ENCODE results near the gene GUCY2F. TPM values are rescaled to one million over a fixed set of nuclear protein-coding genes. Genes with fewer than 3 reads are reported as not detected.

The GUCY2F gene
- total RNA-seq, 1 experiment from 2014 or later, result 0.09 TPM

DNA sequence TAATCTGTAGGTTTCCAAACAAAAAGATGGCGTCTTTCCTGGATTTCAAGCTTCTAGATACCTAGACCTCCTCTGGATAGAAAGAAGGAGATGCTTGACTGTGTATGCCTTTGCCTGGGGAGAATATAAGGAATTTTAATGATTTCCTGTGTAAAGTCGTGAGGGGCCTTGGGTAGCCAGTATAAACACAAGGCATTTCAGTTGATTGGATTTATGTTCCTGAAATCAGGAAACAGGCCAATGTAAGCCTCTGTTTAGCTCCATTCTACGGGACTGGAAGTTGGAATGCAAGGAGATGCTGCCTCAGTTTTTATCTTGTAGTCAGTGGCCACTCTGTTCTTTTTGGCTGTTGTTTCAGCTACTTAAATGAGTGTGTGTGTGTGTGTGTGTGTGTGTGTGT, 137.2 kb downstream of the GUCY2F start (continued):
- no peak for TF ChIP-seq GABPB1 (CRISPR knock-in tag; IDR thresholded peaks at IDR 0.05)
- TF ChIP-seq OVOL2 (CRISPR knock-in tag; IDR thresholded peaks at IDR 0.05; ENCODE audit: borderline replicate concordance), result no peak
- no peak for TF ChIP-seq SMAD3 (CRISPR knock-in tag; IDR thresholded peaks at IDR 0.05; ENCODE audit: borderline replicate concordance)
- TF ChIP-seq, protein P1, sequence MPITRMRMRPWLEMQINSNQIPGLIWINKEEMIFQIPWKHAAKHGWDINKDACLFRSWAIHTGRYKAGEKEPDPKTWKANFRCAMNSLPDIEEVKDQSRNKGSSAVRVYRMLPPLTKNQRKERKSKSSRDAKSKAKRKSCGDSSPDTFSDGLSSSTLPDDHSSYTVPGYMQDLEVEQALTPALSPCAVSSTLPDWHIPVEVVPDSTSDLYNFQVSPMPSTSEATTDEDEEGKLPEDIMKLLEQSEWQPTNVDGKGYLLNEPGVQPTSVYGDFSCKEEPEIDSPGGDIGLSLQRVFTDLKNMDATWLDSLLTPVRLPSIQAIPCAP (CRISPR knock-in tag; IDR thresholded peaks at IDR 0.05), result no peak
- TF ChIP-seq MXD4 (CRISPR knock-in tag; IDR thresholded peaks at IDR 0.05; ENCODE audit: borderline replicate concordance), result no peak
- TF ChIP-seq, protein P2, sequence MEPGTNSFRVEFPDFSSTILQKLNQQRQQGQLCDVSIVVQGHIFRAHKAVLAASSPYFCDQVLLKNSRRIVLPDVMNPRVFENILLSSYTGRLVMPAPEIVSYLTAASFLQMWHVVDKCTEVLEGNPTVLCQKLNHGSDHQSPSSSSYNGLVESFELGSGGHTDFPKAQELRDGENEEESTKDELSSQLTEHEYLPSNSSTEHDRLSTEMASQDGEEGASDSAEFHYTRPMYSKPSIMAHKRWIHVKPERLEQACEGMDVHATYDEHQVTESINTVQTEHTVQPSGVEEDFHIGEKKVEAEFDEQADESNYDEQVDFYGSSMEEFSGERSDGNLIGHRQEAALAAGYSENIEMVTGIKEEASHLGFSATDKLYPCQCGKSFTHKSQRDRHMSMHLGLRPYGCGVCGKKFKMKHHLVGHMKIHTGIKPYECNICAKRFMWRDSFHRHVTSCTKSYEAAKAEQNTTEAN (CRISPR knock-in tag; IDR thresholded peaks at IDR 0.05), result no peak

DNA sequence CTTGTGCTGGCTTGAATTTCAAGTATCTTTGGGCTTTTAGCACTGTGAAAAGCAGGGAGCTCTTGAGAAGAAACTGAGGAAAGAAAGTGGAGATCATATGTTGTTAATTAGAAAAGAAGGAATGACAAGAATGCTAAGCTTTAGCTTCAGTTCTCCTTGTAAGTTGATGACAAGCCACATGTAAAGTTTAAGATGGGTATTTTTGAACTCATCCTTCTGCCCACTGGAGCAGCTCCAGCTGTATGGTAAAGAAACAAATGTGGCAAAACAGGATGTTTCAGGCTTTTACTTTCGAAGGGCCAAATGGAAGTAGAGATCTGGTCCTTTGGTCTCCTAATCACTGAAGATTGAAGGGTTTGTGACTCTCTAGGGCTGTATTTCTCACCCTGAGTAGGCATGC, 137.8 kb downstream of the GUCY2F start:
- ChIA-PET POLR2A (no interaction called here), CTCF (no interaction called here)
- Mint-ChIP-seq H3K36me3 (no peaks in the 10 kb centered on the region), H3K9me3 (peaks cover 11% of the 10 kb centered on the region), H3K4me1 (peaks cover 5% of the 10 kb centered on the region), H3K27me3 (ENCODE audit: low read depth) (no peaks in the 10 kb centered on the region), H3K27ac (no peak overlapping the region), H3K4me3 (no peak overlapping the region)
- DNase-seq (ENCODE audit: low spot score) (no peak), ATAC-seq (no peak)
- TF ChIP-seq, protein P3, sequence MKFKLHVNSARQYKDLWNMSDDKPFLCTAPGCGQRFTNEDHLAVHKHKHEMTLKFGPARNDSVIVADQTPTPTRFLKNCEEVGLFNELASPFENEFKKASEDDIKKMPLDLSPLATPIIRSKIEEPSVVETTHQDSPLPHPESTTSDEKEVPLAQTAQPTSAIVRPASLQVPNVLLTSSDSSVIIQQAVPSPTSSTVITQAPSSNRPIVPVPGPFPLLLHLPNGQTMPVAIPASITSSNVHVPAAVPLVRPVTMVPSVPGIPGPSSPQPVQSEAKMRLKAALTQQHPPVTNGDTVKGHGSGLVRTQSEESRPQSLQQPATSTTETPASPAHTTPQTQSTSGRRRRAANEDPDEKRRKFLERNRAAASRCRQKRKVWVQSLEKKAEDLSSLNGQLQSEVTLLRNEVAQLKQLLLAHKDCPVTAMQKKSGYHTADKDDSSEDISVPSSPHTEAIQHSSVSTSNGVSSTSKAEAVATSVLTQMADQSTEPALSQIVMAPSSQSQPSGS (CRISPR knock-in tag; IDR thresholded peaks at IDR 0.05; ENCODE audit: borderline replicate concordance, low read depth), result no peak
- TF ChIP-seq FOXP1 (CRISPR knock-in tag; IDR thresholded peaks at IDR 0.05; ENCODE audit: borderline replicate concordance), result no peak
- TF ChIP-seq, protein P4, sequence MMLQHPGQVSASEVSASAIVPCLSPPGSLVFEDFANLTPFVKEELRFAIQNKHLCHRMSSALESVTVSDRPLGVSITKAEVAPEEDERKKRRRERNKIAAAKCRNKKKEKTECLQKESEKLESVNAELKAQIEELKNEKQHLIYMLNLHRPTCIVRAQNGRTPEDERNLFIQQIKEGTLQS (CRISPR knock-in tag; conservative IDR thresholded peaks at IDR 0.05), result no peak
- no peak for TF ChIP-seq FOXJ3 (CRISPR knock-in tag; IDR thresholded peaks at IDR 0.05; ENCODE audit: borderline replicate concordance)
- no peak for TF ChIP-seq JUN (CRISPR knock-in tag; IDR thresholded peaks at IDR 0.05)
- no peak for TF ChIP-seq ZNF396 (CRISPR knock-in tag; IDR thresholded peaks at IDR 0.05; ENCODE audit: borderline replicate concordance)
- no peak for TF ChIP-seq ZNF121 (CRISPR knock-in tag; IDR thresholded peaks at IDR 0.05)
- TF ChIP-seq ELF4 (CRISPR knock-in tag; IDR thresholded peaks at IDR 0.05; ENCODE audit: low read depth), result no peak
- TF ChIP-seq ZNF219 (CRISPR knock-in tag; IDR thresholded peaks at IDR 0.05; ENCODE audit: borderline replicate concordance), result no peak
- TF ChIP-seq, protein P5, sequence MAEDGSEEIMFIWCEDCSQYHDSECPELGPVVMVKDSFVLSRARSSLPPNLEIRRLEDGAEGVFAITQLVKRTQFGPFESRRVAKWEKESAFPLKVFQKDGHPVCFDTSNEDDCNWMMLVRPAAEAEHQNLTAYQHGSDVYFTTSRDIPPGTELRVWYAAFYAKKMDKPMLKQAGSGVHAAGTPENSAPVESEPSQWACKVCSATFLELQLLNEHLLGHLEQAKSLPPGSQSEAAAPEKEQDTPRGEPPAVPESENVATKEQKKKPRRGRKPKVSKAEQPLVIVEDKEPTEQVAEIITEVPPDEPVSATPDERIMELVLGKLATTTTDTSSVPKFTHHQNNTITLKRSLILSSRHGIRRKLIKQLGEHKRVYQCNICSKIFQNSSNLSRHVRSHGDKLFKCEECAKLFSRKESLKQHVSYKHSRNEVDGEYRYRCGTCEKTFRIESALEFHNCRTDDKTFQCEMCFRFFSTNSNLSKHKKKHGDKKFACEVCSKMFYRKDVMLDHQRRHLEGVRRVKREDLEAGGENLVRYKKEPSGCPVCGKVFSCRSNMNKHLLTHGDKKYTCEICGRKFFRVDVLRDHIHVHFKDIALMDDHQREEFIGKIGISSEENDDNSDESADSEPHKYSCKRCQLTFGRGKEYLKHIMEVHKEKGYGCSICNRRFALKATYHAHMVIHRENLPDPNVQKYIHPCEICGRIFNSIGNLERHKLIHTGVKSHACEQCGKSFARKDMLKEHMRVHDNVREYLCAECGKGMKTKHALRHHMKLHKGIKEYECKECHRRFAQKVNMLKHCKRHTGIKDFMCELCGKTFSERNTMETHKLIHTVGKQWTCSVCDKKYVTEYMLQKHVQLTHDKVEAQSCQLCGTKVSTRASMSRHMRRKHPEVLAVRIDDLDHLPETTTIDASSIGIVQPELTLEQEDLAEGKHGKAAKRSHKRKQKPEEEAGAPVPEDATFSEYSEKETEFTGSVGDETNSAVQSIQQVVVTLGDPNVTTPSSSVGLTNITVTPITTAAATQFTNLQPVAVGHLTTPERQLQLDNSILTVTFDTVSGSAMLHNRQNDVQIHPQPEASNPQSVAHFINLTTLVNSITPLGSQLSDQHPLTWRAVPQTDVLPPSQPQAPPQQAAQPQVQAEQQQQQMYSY (CRISPR knock-in tag; IDR thresholded peaks at IDR 0.05), result no peak
- no peak for TF ChIP-seq ZNF317 (CRISPR knock-in tag; IDR thresholded peaks at IDR 0.05; ENCODE audit: borderline replicate concordance, low read depth)
- no peak for TF ChIP-seq ZBTB21 (CRISPR knock-in tag; IDR thresholded peaks at IDR 0.05; ENCODE audit: borderline replicate concordance)
- TF ChIP-seq, protein P6, sequence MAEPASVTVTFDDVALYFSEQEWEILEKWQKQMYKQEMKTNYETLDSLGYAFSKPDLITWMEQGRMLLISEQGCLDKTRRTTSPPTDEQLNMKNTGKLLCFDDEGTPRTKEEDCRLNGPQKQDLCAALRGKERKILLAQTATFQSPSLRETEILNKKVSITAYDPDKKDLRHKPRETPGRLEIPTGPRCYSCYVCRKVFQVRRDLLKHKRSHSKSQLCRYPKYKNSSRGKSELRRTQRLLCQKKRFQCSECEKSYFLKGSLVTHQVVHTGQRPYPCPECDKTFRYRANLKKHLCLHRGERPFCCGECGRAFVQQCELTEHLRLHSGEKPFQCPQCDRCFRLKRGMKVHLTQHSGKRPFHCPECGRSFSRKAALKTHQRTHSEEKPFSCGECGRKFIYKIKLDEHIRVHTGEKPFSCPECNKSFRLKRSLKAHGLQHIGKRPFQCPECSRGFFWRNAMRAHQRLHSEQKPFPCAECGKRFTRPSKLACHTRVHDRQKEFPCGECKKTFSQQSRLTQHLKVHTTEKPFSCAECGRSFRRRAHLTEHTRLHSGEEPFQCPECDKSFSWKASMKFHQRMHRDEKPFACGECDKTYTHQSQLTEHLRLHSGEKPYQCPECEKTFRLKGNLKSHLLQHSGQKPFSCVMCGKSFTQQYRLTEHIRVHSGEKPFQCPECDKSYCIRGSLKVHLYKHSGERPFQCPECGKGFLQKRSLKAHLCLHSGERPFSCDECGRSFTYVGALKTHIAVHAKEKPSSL (CRISPR knock-in tag; conservative IDR thresholded peaks at IDR 0.05), result no peak
- TF ChIP-seq, protein P7, sequence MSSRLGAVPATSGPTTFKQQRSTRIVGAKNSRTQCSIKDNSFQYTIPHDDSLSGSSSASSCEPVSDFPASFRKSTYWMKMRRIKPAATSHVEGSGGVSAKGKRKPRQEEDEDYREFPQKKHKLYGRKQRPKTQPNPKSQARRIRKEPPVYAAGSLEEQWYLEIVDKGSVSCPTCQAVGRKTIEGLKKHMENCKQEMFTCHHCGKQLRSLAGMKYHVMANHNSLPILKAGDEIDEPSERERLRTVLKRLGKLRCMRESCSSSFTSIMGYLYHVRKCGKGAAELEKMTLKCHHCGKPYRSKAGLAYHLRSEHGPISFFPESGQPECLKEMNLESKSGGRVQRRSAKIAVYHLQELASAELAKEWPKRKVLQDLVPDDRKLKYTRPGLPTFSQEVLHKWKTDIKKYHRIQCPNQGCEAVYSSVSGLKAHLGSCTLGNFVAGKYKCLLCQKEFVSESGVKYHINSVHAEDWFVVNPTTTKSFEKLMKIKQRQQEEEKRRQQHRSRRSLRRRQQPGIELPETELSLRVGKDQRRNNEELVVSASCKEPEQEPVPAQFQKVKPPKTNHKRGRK (CRISPR knock-in tag; IDR thresholded peaks at IDR 0.05; ENCODE audit: borderline replicate concordance), result no peak
- TF ChIP-seq, protein P8, sequence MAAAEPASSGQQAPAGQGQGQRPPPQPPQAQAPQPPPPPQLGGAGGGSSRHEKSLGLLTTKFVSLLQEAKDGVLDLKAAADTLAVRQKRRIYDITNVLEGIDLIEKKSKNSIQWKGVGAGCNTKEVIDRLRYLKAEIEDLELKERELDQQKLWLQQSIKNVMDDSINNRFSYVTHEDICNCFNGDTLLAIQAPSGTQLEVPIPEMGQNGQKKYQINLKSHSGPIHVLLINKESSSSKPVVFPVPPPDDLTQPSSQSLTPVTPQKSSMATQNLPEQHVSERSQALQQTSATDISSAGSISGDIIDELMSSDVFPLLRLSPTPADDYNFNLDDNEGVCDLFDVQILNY (CRISPR knock-in tag; IDR thresholded peaks at IDR 0.05), result no peak
- no peak for TF ChIP-seq GABPB1 (CRISPR knock-in tag; IDR thresholded peaks at IDR 0.05)
